KMS-11 (cell line): ENCODE data around the gene C9orf85.

Experiments
- H2AFZ ChIP-seq: fragments of 200-600 bp; sonication (generic); 2 replicates; pipeline ENCODE4 v1.6.1; 2016; ENCODE audit warnings: antibody characterized with exemption, mixed run types, low read depth
- H3K27ac ChIP-seq: fragments of 200-600 bp; sonication (generic); 2 replicates; pipeline ENCODE4 v1.6.1; 2016; ENCODE audit warnings: mild to moderate bottlenecking, mixed run types
- H3K27me3 ChIP-seq: fragments of 200-600 bp; sonication (generic); 2 replicates; pipeline ENCODE4 v1.6.1; 2017; ENCODE audit warnings: mild to moderate bottlenecking, low read depth, mixed run types, moderate library complexity; ENCODE audit not compliant: insufficient read depth
- H3K36me3 ChIP-seq: fragments of 200-600 bp; sonication (generic); 2 replicates; pipeline ENCODE4 v1.6.1; 2017; ENCODE audit warnings: mild to moderate bottlenecking, mixed run types; ENCODE audit not compliant: insufficient read depth
- H3K4me1 ChIP-seq: fragments of 200-600 bp; sonication (generic); 2 replicates; pipeline ENCODE4 v1.6.1; 2016; ENCODE audit warnings: mild to moderate bottlenecking, low read depth, mixed run types; ENCODE audit not compliant: poor library complexity, severe bottlenecking
- H3K4me2 ChIP-seq: fragments of 200-600 bp; sonication (generic); 2 replicates; pipeline ENCODE4 v1.7.0; 2016; ENCODE audit warnings: mild to moderate bottlenecking, mixed run types
- H3K4me3 ChIP-seq: fragments of 200-600 bp; sonication (generic); IDR thresholded peaks from 2 replicates; pipeline ENCODE4 v1.6.1; 2017; ENCODE audit warnings: low read depth, low read length, mixed read lengths; ENCODE audit not compliant: insufficient read depth
- H3K79me2 ChIP-seq: fragments of 200-600 bp; sonication (generic); 2 replicates; pipeline ENCODE4 v1.6.1; 2016; ENCODE audit warnings: low read depth, mixed run types; ENCODE audit not compliant: insufficient read depth
- H3K9ac ChIP-seq: fragments of 200-600 bp; sonication (generic); 2 replicates; pipeline ENCODE4 v1.6.1; 2016; ENCODE audit warnings: mild to moderate bottlenecking, mixed run types
- H4K20me1 ChIP-seq: fragments of 200-600 bp; sonication (generic); 2 replicates; pipeline ENCODE4 v1.6.1; 2016; ENCODE audit warnings: mild to moderate bottlenecking, mixed run types; ENCODE audit not compliant: insufficient read depth
- TF ChIP-seq, protein P1 (sequence below): fragments of 200-600 bp; sonication (generic); conservative IDR thresholded peaks from 2 replicates; pipeline ENCODE4 v1.6.1; 2017; ENCODE audit warnings: low read depth, mild to moderate bottlenecking, antibody characterized with exemption, low read length, moderate library complexity, mixed read lengths

The C9orf85 gene

GRCh38 chr9:71921190-71921814 lies 9.9 kb downstream of the C9orf85 start:
- H3K27ac ChIP-seq, result no peak overlapping the region; the same call in 1 of the 2 replicates
- peaks cover 29% of the 10 kb centered on the region for H3K4me1 ChIP-seq
- no peaks in the 10 kb centered on the region for H4K20me1 ChIP-seq
- H3K27me3 ChIP-seq, result no peaks in the 10 kb centered on the region
- no peak overlapping the region for H3K4me2 ChIP-seq
- H3K4me3 ChIP-seq, result no peak overlapping the region
- TF ChIP-seq, protein P1, sequence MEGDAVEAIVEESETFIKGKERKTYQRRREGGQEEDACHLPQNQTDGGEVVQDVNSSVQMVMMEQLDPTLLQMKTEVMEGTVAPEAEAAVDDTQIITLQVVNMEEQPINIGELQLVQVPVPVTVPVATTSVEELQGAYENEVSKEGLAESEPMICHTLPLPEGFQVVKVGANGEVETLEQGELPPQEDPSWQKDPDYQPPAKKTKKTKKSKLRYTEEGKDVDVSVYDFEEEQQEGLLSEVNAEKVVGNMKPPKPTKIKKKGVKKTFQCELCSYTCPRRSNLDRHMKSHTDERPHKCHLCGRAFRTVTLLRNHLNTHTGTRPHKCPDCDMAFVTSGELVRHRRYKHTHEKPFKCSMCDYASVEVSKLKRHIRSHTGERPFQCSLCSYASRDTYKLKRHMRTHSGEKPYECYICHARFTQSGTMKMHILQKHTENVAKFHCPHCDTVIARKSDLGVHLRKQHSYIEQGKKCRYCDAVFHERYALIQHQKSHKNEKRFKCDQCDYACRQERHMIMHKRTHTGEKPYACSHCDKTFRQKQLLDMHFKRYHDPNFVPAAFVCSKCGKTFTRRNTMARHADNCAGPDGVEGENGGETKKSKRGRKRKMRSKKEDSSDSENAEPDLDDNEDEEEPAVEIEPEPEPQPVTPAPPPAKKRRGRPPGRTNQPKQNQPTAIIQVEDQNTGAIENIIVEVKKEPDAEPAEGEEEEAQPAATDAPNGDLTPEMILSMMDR, result no peak
- H3K9ac ChIP-seq, result no peak overlapping the region
- no peaks in the 10 kb centered on the region for H3K36me3 ChIP-seq
- H2AFZ ChIP-seq, result no peak overlapping the region
- H3K79me2 ChIP-seq, result peaks cover 20% of the 10 kb centered on the region; the same call in 1 of the 2 replicates

- Histone ChIP-seq H3K4me3 (no peak overlapping the region), H3K4me2 (no peak overlapping the region), H3K4me1 (peaks cover 23% of the 10 kb centered on the region), H2AFZ (no peak overlapping the region), H3K27ac (no peak overlapping the region), H4K20me1 (no peaks in the 10 kb centered on the region), H3K79me2 (peaks cover 3% of the 10 kb centered on the region; the same call in 1 of the 2 replicates), H3K36me3 (no peaks in the 10 kb centered on the region), H3K27me3 (no peaks in the 10 kb centered on the region), H3K9ac (no peak overlapping the region)
- TF ChIP-seq, protein P1, result no peak
These were observed 13.1 kb downstream of the C9orf85 start for GRCh38 chr9:71924576-71924975.

GRCh38 chr9:71925834-71926233 lies 14.4 kb downstream of the C9orf85 start:
- no peak overlapping the region for H2AFZ ChIP-seq
- H3K4me2 ChIP-seq, result no peak overlapping the region
- H3K4me1 ChIP-seq, result peaks cover 18% of the 10 kb centered on the region
- peaks cover 3% of the 10 kb centered on the region; the same call in 1 of the 2 replicates for H3K79me2 ChIP-seq
- TF ChIP-seq, protein P1, result no peak
- no peaks in the 10 kb centered on the region for H3K27me3 ChIP-seq
- H3K9ac ChIP-seq, result no peak overlapping the region
- no peak overlapping the region for H3K27ac ChIP-seq
- no peak overlapping the region for H3K4me3 ChIP-seq
- no peaks in the 10 kb centered on the region for H4K20me1 ChIP-seq
- H3K36me3 ChIP-seq, result no peaks in the 10 kb centered on the region

DNA sequence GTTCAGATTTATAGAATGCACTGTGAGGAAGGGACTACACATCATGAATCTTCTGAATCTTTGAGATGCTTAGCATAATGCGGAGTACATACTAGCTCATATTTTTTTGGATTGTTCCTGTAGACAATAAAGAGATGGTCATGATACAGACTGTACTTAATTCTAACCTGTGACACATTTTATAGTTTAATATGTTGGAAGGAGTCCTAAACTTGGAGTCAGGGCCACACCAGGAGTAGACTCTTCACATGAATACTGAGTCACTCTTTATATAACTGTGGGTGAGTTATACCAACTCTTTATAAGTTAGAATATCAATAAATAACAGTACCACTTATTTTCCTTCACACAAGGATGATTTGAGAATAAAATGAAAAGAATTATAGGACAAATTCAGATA lies 16.9 kb downstream of the C9orf85 start:
- Histone ChIP-seq H4K20me1 (no peaks in the 10 kb centered on the region), H3K27me3 (no peaks in the 10 kb centered on the region), H3K36me3 (no peaks in the 10 kb centered on the region), H3K4me1 (peaks cover 16% of the 10 kb centered on the region), H3K4me3 (no peak overlapping the region), H2AFZ (no peak overlapping the region), H3K79me2 (peaks cover 3% of the 10 kb centered on the region; the same call in 1 of the 2 replicates), H3K9ac (no peak overlapping the region), H3K27ac (no peak overlapping the region), H3K4me2 (no peak overlapping the region)
- TF ChIP-seq, protein P1, result no peak
